HEK293 (cell line): ENCODE measurements around the gene ARNT2.

Experiments
- CTCF ChIA-PET: fragments of 350-600 bp; formaldehyde crosslinking; extraction: SDS; loops from one replicate; lab custom pipeline; 2021; ENCODE audit warnings: antibody characterized with exemption; lab: Yijun Ruan, JAX
- POLR2A ChIA-PET: fragments of 300-600 bp; formaldehyde crosslinking; extraction: SDS; loops from one replicate; lab custom pipeline; 2020; ENCODE audit warnings: antibody characterized with exemption, inconsistent platforms; lab: Yijun Ruan, JAX
- H3K27ac ChIP-seq: fragments of 200-500 bp; sonication (Bioruptor generic); 2 replicates; pipeline ENCODE4 v1.5.1; 2014; ENCODE audit warnings: low read depth, low read length, control low read depth, inconsistent platforms; ENCODE audit errors: extremely low read depth
- H3K36me3 ChIP-seq, 2 experiments: fragments of 200-500 bp in 1 of 2; sonication (Bioruptor generic) in 1 of 2; 1 replicate in 1 of 2; 2 replicates in 1 of 2; pipeline ENCODE4 v1.5.1; 2014 to 2017; ENCODE audit warnings: inconsistent platforms in 2 of 2, low read length in 2 of 2; ENCODE audit not compliant: control insufficient read depth in 2 of 2, insufficient read depth in 1 of 2
- H3K4me1 ChIP-seq: fragments of 200-500 bp; sonication (Bioruptor generic); 2 replicates; pipeline ENCODE4 v1.5.1; 2014; ENCODE audit warnings: mild to moderate bottlenecking, low read length, inconsistent platforms; ENCODE audit not compliant: control insufficient read depth, insufficient read depth
- H3K4me3 ChIP-seq: 2 replicates; pipeline ENCODE4 v1.5.1; 2011; ENCODE audit warnings: low read depth, mild to moderate bottlenecking, control low read depth, low read length, moderate library complexity
- H3K9me3 ChIP-seq: fragments of 200-500 bp; sonication (Bioruptor generic); 2 replicates; pipeline ENCODE4 v1.5.1; 2014; ENCODE audit warnings: low read depth, low read length, inconsistent platforms; ENCODE audit not compliant: control insufficient read depth, insufficient read depth
- OSR2 ChIP-seq: fragments of 450-650 bp; formaldehyde crosslinking; IDR thresholded peaks from 2 replicates; pipeline ENCODE4 v1.5.1; 2016; ENCODE audit warnings: missing biosample characterization, missing genetic modification characterization
- SETDB1 ChIP-seq: IDR thresholded peaks from one replicate; pipeline ENCODE4 v1.6.1; 2017; ENCODE audit warnings: mild to moderate bottlenecking, low read length, moderate library complexity, mixed read lengths; ENCODE audit not compliant: insufficient read length
- ZBTB8A ChIP-seq: fragments of 450-650 bp; formaldehyde crosslinking; IDR thresholded peaks from 2 replicates; pipeline ENCODE4 v1.5.1; 2016; ENCODE audit warnings: missing biosample characterization, missing genetic modification characterization
- ZFP3 ChIP-seq: fragments of 450-650 bp; formaldehyde crosslinking; IDR thresholded peaks from 2 replicates; pipeline ENCODE4 v1.5.1; 2016; ENCODE audit warnings: low read depth, missing biosample characterization, missing genetic modification characterization
- ZNF2 ChIP-seq: fragments of 450-650 bp; formaldehyde crosslinking; IDR thresholded peaks from 2 replicates; pipeline ENCODE4 v1.5.1; 2016; ENCODE audit warnings: missing biosample characterization, missing genetic modification characterization
- ZNF223 ChIP-seq: fragments of 450-650 bp; formaldehyde crosslinking; IDR thresholded peaks from 2 replicates; pipeline ENCODE4 v1.5.1; 2016; ENCODE audit warnings: missing biosample characterization, missing genetic modification characterization
- ZNF274 ChIP-seq, 2 experiments: fragments of 200-500 bp in 1 of 2; fragments of 450-650 bp in 1 of 2; sonication (Bioruptor generic) in 1 of 2; formaldehyde crosslinking in 1 of 2; IDR thresholded peaks; 2 replicates each; pipeline versions ENCODE4 v1.5.1 to v1.6.1; 2014 to 2016; ENCODE audit warnings: borderline replicate concordance in 1 of 2, inconsistent platforms in 1 of 2, low read length in 1 of 2, missing biosample characterization in 1 of 2, missing genetic modification characterization in 1 of 2
- ZNF354C ChIP-seq: fragments of 450-650 bp; formaldehyde crosslinking; IDR thresholded peaks from 2 replicates; pipeline ENCODE4 v1.5.1; 2016; ENCODE audit warnings: missing biosample characterization, missing genetic modification characterization, low read depth, borderline replicate concordance
- ZNF423 ChIP-seq: fragments of 450-650 bp; formaldehyde crosslinking; IDR thresholded peaks from 2 replicates; pipeline ENCODE4 v1.5.1; 2016; ENCODE audit warnings: missing biosample characterization, missing genetic modification characterization
- ZNF48 ChIP-seq: fragments of 450-650 bp; formaldehyde crosslinking; IDR thresholded peaks from 2 replicates; pipeline ENCODE4 v1.5.1; 2016; ENCODE audit warnings: missing biosample characterization, missing genetic modification characterization
- ZNF518A ChIP-seq: fragments of 450-650 bp; formaldehyde crosslinking; conservative IDR thresholded peaks from 2 replicates; pipeline ENCODE4 v1.5.1; 2016; ENCODE audit warnings: low read depth, missing biosample characterization, missing genetic modification characterization
- ZNF558 ChIP-seq: fragments of 450-650 bp; formaldehyde crosslinking; IDR thresholded peaks from 2 replicates; pipeline ENCODE4 v1.5.1; 2016; ENCODE audit warnings: missing biosample characterization, missing genetic modification characterization
- ZNF580 ChIP-seq: fragments of 450-650 bp; formaldehyde crosslinking; IDR thresholded peaks from 2 replicates; pipeline ENCODE4 v1.5.1; 2016; ENCODE audit warnings: missing biosample characterization, missing genetic modification characterization
- ZNF76 ChIP-seq: fragments of 450-650 bp; formaldehyde crosslinking; IDR thresholded peaks from 2 replicates; pipeline ENCODE4; 2016; ENCODE audit warnings: low read depth, missing biosample characterization, missing genetic modification characterization, borderline replicate concordance
- ZNF837 ChIP-seq: fragments of 450-650 bp; formaldehyde crosslinking; IDR thresholded peaks from 2 replicates; pipeline ENCODE4 v1.5.1; 2016; ENCODE audit warnings: missing biosample characterization, missing genetic modification characterization
- TF ChIP-seq, protein P1 (sequence below): fragments of 450-650 bp; formaldehyde crosslinking; IDR thresholded peaks from 2 replicates; pipeline ENCODE4 v1.5.1; 2017; ENCODE audit warnings: missing biosample characterization, missing genetic modification characterization
- TF ChIP-seq, protein P2 (sequence below): fragments of 450-650 bp; formaldehyde crosslinking; conservative IDR thresholded peaks from 2 replicates; pipeline ENCODE4 v1.5.1; 2016; ENCODE audit warnings: low read depth, missing biosample characterization, missing genetic modification characterization

The ARNT2 gene

DNA sequence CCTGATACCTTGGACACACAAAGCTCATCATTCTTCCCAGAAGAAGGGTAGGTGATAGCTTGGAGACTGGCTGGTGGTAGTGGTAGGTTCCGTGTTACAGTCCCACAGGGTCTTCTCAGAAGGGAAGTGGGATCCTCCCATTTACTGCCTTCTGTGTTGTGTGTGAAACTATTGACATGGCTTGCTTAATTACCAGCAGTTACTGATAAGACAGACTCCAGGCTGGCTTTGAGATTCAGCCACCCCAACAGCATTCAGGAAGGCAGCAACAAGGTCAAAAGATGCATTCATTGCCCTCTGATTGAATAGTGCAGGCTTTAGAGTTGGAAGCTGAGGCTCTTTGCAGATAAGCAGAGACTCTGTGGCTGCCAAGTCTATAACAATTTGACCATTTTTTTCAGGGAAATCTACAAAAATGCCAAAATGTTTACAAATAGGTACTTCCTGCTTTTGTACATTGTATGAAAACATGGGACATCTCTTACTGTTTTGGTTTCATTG lies 7.7 kb downstream of the ARNT2 start:
- Histone ChIP-seq H3K27ac (no peak overlapping the region), H3K4me1 (no peaks in the 10 kb centered on the region), H3K36me3 (no peaks in the 10 kb centered on the region), H3K9me3 (no peaks in the 10 kb centered on the region), H3K4me3 (no peak overlapping the region)
- ChIA-PET POLR2A (no interaction called here), CTCF (interaction anchor here (0.6 to 0.9 kb wide), 4 partner anchors 10 to 367 kb away, joined by 3 to 4 read pairs (median 4); partner anchors contain the start of gene CEMIP)
- TF ChIP-seq ZNF2 (tag by site-specific recombination) = no peak
- TF ChIP-seq ZNF274 (IDR thresholded peaks at IDR 0.05; ENCODE audit: low read length) = no peak
- TF ChIP-seq ZNF274 (tag by site-specific recombination; IDR thresholded peaks at IDR 0.05; ENCODE audit: borderline replicate concordance) = no peak
- no peak for TF ChIP-seq ZNF837 (tag by site-specific recombination)
- no peak for TF ChIP-seq ZNF354C (tag by site-specific recombination)
- no peak for TF ChIP-seq ZNF48 (tag by site-specific recombination)
- no peak for TF ChIP-seq ZNF518A (tag by site-specific recombination)
- TF ChIP-seq ZNF76 (tag by site-specific recombination) = no peak
- TF ChIP-seq, protein P1, sequence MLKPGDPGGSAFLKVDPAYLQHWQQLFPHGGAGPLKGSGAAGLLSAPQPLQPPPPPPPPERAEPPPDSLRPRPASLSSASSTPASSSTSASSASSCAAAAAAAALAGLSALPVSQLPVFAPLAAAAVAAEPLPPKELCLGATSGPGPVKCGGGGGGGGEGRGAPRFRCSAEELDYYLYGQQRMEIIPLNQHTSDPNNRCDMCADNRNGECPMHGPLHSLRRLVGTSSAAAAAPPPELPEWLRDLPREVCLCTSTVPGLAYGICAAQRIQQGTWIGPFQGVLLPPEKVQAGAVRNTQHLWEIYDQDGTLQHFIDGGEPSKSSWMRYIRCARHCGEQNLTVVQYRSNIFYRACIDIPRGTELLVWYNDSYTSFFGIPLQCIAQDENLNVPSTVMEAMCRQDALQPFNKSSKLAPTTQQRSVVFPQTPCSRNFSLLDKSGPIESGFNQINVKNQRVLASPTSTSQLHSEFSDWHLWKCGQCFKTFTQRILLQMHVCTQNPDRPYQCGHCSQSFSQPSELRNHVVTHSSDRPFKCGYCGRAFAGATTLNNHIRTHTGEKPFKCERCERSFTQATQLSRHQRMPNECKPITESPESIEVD (tag by site-specific recombination) = no peak
- TF ChIP-seq, protein P2, sequence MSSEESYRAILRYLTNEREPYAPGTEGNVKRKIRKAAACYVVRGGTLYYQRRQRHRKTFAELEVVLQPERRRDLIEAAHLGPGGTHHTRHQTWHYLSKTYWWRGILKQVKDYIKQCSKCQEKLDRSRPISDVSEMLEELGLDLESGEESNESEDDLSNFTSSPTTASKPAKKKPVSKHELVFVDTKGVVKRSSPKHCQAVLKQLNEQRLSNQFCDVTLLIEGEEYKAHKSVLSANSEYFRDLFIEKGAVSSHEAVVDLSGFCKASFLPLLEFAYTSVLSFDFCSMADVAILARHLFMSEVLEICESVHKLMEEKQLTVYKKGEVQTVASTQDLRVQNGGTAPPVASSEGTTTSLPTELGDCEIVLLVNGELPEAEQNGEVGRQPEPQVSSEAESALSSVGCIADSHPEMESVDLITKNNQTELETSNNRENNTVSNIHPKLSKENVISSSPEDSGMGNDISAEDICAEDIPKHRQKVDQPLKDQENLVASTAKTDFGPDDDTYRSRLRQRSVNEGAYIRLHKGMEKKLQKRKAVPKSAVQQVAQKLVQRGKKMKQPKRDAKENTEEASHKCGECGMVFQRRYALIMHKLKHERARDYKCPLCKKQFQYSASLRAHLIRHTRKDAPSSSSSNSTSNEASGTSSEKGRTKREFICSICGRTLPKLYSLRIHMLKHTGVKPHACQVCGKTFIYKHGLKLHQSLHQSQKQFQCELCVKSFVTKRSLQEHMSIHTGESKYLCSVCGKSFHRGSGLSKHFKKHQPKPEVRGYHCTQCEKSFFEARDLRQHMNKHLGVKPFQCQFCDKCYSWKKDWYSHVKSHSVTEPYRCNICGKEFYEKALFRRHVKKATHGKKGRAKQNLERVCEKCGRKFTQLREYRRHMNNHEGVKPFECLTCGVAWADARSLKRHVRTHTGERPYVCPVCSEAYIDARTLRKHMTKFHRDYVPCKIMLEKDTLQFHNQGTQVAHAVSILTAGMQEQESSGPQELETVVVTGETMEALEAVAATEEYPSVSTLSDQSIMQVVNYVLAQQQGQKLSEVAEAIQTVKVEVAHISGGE (tag by site-specific recombination) = no peak
- no peak for TF ChIP-seq ZNF223 (tag by site-specific recombination)
- no peak for TF ChIP-seq SETDB1
- TF ChIP-seq ZNF558 (tag by site-specific recombination) = no peak
- no peak for TF ChIP-seq ZFP3 (tag by site-specific recombination)
- no peak for TF ChIP-seq ZBTB8A (tag by site-specific recombination)
- no peak for TF ChIP-seq ZNF423 (tag by site-specific recombination)
- TF ChIP-seq ZNF580 (tag by site-specific recombination) = no peak
- TF ChIP-seq OSR2 (tag by site-specific recombination) = no peak
